Parathyroid adenoma (tissue), 2 donors: Measurements from ENCODE around the gene YBEY.
"Not testable (repeated sequence)": the region's sequence is repeated elsewhere in the genome, so short reads cannot be mapped to it uniquely, and the experiment has no call there.

Experiments
- H2AFZ ChIP-seq: fragments of 300-600 bp; sonication (generic); one replicate; pipeline ENCODE4 v1.7.0; 2017; ENCODE audit warnings: antibody characterized with exemption, mild to moderate bottlenecking
- H3K27ac ChIP-seq: fragments of 300-600 bp; sonication (generic); one replicate; pipeline ENCODE4 v1.7.0; 2017
- H3K27me3 ChIP-seq: fragments of 300-600 bp; sonication (generic); one replicate; pipeline ENCODE4 v1.7.0; 2017; ENCODE audit warnings: low read length; ENCODE audit not compliant: control insufficient read depth, insufficient read depth
- H3K36me3 ChIP-seq: fragments of 300-600 bp; sonication (generic); one replicate; pipeline ENCODE4 v1.7.0; 2017; ENCODE audit warnings: low read length; ENCODE audit not compliant: control insufficient read depth, insufficient read depth
- H3K4me1 ChIP-seq: fragments of 300-600 bp; sonication (generic); one replicate; pipeline ENCODE4 v1.7.0; 2017; ENCODE audit warnings: control low read depth
- H3K4me2 ChIP-seq: fragments of 300-600 bp; sonication (generic); one replicate; pipeline ENCODE4 v1.7.0; 2017; ENCODE audit warnings: low read length
- H3K4me3 ChIP-seq: fragments of 300-600 bp; sonication (generic); one replicate; pipeline ENCODE4 v1.7.0; 2017; ENCODE audit warnings: low read depth, low read length
- H3K79me2 ChIP-seq: fragments of 300-600 bp; sonication (generic); one replicate; pipeline ENCODE4 v1.7.0; 2017; ENCODE audit warnings: control low read depth
- H3K9ac ChIP-seq: fragments of 300-600 bp; sonication (generic); one replicate; pipeline ENCODE4 v1.7.0; 2017; ENCODE audit warnings: mild to moderate bottlenecking
- H3K9me3 ChIP-seq: fragments of 300-600 bp; sonication (generic); one replicate; pipeline ENCODE4 v1.7.0; 2017; ENCODE audit warnings: low read length; ENCODE audit not compliant: control insufficient read depth
- CTCF ChIP-seq: fragments of 300-600 bp; sonication (generic); IDR thresholded peaks from one replicate; pipeline ENCODE4 v1.7.0; 2017; ENCODE audit warnings: antibody characterized with exemption, mild to moderate bottlenecking
- donor health status: primary hyperparathyroidism.

The YBEY gene

GRCh38 chr21:46304437-46304836, 18.3 kb downstream of the YBEY start:
- no peak overlapping the region for H3K27ac ChIP-seq
- no peaks in the 10 kb centered on the region for H3K36me3 ChIP-seq
- H3K9me3 ChIP-seq = no peaks in the 10 kb centered on the region
- no peaks in the 10 kb centered on the region for H3K79me2 ChIP-seq
- H3K4me1 ChIP-seq = no peaks in the 10 kb centered on the region
- no peak overlapping the region for H3K4me2 ChIP-seq
- H3K9ac ChIP-seq = no peak overlapping the region
- H2AFZ ChIP-seq = no peak overlapping the region
- H3K4me3 ChIP-seq = no peak overlapping the region
- no peaks in the 10 kb centered on the region for H3K27me3 ChIP-seq
- TF ChIP-seq CTCF = no peak

GRCh38 chr21:46304955-46305354, 18.8 kb downstream of the YBEY start:
- no peak for TF ChIP-seq CTCF

GRCh38 chr21:46307625-46308024, 21.5 kb downstream of the YBEY start:
- Histone ChIP-seq H3K27ac (no peak overlapping the region), H3K9me3 (no peaks in the 10 kb centered on the region), H3K4me2 (no peak overlapping the region), H3K27me3 (no peaks in the 10 kb centered on the region), H3K4me1 (no peaks in the 10 kb centered on the region), H3K9ac (no peak overlapping the region), H2AFZ (no peak overlapping the region), H3K79me2 (no peaks in the 10 kb centered on the region), H3K36me3 (no peaks in the 10 kb centered on the region), H3K4me3 (no peak overlapping the region)
- no peak for TF ChIP-seq CTCF

More at GRCh38 chr21:46304955-46305354, 18.8 kb downstream of the YBEY start:
- Histone ChIP-seq H3K4me1 (no peaks in the 10 kb centered on the region), H3K36me3 (no peaks in the 10 kb centered on the region), H3K4me3 (no peak overlapping the region), H3K27me3 (no peaks in the 10 kb centered on the region), H3K79me2 (no peaks in the 10 kb centered on the region), H3K9ac (no peak overlapping the region), H3K9me3 (no peaks in the 10 kb centered on the region), H3K4me2 (no peak overlapping the region), H3K27ac (no peak overlapping the region), H2AFZ (no peak overlapping the region)

GRCh38 chr21:46308431-46308830, 22.3 kb downstream of the YBEY start:
- Histone ChIP-seq H3K9ac (no peak overlapping the region), H3K27me3 (no peaks in the 10 kb centered on the region), H3K4me2 (no peak overlapping the region), H3K79me2 (no peaks in the 10 kb centered on the region), H2AFZ (no peak overlapping the region), H3K9me3 (no peaks in the 10 kb centered on the region), H3K4me3 (no peak overlapping the region), H3K4me1 (no peaks in the 10 kb centered on the region), H3K36me3 (no peaks in the 10 kb centered on the region), H3K27ac (no peak overlapping the region)
- TF ChIP-seq CTCF = no peak

- not testable (repeated sequence) for H3K4me3 ChIP-seq, H3K9me3 ChIP-seq, H3K27ac ChIP-seq, H3K79me2 ChIP-seq, H3K9ac ChIP-seq, H2AFZ ChIP-seq, H3K4me2 ChIP-seq, H3K4me1 ChIP-seq, H3K27me3 ChIP-seq, H3K36me3 ChIP-seq
Observed at GRCh38 chr21:46310260-46310659, 24.1 kb downstream of the YBEY start.
